NCI-H187 treated with DMSO at 0.1 percent for 48 hours (cell line): ENCODE data around the gene CASTOR1.
"Not testable (repeated sequence)": the region's sequence is repeated elsewhere in the genome, so short reads cannot be mapped to it uniquely, and the experiment has no call there.

ENCODE experiments used
- DNase-seq: peaks from one replicate; lab custom pipeline; 2025; lab: John Stamatoyannopoulos, UW

Gene CASTOR1

DNA sequence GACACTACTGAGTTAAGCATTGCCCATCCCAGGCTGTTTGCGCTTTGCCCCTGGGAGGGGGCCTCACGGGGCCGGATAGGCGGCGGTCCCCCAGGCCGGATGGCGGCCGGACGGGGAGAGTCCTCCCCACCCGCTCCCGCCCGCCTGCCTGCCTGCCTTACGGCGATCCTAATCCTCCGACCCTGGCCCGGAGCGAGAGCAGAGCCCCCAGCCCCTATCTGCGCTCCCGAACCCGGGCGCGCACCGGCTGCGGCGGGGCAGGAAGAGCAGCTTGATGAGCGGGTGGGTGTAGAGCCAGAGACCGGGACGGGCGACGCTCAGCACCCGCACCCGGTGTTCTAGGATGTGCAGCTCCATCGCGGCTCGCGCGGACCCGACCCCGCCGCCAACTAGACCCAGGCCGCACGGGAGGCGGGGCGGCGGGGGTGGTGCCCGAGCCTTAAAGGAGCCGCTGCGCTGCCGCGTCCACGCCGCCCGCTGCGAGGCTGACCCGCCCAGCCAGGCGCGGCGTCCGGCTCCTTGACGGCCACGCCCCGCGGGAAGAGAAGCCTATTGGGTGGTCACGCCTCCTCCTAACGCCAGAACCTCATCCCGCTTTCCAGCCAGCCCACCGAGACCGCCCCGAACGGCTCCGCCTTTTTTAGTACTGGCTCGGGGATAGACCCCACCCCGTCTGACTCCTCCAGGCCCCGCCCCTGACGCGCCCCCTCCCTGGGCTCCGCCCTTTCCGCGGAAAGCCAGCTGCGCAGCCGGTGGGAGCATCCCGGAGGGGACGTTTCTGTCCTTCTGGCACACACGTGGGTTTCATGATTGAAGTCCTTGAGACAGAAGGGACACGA lies at the start of gene CASTOR1:
TSS of gene CASTOR1 (minus strand) at position 365 of the 839 bp plus-strand sequence. CDS start at position 357, 8 bp downstream.
- peak; percentile 67 for DNase-seq

DNA sequence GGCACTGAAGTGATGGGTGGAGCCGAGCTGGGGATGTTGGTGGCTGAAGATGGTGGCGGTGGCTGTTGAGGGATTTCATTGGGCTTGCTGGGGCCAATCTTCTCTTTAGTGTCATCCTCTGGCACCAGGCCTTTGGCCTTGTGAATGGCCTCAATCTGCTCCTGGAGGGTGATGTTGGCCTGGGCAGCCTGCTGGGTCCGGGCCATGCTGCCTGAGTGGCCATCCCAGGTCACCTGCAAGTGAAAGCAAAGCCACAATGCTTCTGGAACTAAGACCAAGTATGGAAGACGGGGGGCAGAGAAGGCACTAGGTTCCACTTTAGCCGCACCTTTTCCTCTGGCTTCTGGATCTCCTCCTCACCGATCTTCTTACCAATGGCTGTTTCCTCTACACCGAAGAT lies 49.5 kb upstream of the CASTOR1 start:
- no peak for DNase-seq

DNA sequence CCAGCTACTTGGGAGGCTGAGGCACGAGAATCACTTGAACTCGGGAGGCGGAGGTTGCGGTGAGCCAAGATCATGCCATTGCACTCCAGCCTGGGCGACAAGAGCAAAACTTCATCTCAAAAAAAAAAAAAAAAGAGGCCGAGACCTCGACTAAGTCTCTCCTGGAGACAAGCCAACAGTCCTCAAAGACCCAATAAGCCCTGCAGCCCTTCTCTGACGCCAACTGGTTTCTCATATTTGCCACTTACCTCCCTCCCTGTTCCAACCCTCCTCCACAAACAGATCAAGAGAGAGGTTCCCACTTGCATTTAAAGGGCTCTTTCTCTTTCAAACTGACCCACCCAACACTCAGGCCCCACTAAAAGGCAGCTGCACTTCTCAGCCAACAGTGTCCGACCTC lies 49.0 kb upstream of the CASTOR1 start:
- DNase-seq = not testable (repeated sequence)

DNA sequence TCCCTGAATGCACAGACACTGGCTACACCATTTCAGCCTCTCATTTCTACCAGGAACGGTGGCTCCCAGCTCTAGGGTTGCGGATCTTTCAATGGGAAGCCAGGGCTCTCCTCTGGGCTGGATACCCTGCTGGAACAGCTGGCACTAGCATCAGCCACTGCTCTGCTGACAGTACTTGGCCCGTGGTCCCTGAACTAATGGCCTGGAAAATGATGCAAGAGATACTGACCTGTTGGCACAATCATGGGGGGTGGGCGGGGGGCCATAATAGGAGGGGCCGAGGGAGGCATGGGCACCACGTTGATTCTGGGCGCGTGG lies 48.1 kb upstream of the CASTOR1 start:
- DNase-seq = no peak

DNA sequence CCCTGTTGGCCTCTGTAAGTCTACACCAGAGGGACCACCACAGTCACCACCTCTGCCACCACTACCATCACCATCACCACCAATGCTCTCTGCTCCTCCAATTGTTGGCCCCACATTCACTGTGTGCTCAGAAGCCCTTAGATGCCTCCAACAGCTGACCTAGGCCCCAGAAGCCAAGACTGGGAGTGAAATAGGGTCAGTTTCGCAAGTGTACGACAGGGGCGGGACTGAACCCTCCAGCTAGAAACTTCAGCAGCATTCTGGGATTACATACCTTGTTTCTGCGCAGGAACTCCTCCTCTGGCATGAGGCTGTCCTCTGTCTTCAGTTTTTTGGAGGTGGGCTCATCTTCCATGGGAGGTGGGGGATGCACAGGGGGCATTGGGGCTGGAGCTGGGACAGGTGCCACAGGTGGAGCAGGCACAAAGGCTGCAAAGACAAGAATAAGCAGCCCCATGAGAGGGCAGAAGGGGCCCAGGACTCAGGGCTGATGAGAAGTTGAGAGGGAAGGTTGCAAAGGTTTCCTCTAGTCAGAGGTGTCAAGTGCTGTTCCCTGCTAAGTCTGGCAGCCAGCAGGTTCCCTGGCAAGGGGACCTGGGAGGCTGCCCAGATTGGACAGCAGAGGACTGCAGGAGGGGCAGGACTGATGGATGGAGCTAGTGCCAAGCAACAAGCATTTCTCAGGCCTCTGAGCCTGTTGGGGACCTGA lies 47.6 kb upstream of the CASTOR1 start:
- no peak for DNase-seq

DNA sequence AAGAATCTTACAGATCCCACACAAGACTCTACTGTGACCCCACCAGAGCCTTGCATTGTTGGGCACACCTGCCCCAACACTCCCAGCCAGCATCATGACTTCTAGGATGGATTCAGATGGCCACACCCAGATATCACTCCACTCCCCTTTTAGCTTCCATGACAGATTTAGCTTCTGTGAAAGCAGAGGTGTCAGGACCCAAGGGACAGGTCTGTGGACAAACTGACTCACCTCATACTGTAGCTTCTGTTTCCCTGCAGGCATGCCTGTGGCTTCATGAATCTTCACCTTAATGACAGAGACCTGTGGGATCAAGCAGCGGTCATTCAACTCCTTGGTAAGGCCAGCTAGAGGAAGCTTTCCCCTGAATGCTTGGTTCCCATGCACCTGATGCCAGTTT lies 45.9 kb upstream of the CASTOR1 start:
- DNase-seq = no peak

DNA sequence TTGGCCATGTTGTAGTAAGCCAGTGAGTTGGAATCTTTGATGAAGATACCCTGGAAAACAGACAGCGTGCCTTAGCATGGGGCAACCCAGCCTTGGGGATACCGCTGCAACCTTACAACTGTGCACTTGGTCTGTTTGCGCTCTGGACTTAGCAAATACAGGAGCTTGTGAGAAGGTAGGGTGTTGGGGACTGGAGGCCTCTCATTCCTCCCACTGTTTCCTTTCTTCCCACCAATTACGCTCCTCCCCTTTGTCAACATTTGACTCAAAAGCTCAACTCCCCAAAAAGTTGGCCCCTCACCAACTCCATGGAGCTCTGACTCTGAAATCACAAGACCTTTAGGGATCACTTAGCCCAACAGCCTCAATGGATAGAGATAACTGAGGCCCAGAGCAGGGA lies 45.3 kb upstream of the CASTOR1 start:
- no peak for DNase-seq

DNA sequence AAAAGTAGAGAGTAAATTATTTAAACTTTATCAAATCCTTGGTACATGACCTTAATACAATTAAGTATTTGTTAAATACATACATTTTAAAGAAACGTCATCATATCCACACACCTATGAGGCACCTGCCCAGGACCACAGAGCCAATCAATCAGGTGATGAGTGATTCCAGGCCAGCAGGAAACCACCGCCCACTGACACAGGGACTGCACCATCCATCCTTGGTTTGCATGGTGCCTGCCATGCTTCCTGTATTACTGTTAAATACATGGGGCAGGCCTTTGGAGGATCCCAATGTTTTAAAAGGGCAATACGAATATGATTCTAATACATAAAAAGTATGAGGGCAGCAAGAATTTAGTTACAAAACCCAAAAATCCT lies 44.4 kb upstream of the CASTOR1 start:
- DNase-seq = no peak

DNA sequence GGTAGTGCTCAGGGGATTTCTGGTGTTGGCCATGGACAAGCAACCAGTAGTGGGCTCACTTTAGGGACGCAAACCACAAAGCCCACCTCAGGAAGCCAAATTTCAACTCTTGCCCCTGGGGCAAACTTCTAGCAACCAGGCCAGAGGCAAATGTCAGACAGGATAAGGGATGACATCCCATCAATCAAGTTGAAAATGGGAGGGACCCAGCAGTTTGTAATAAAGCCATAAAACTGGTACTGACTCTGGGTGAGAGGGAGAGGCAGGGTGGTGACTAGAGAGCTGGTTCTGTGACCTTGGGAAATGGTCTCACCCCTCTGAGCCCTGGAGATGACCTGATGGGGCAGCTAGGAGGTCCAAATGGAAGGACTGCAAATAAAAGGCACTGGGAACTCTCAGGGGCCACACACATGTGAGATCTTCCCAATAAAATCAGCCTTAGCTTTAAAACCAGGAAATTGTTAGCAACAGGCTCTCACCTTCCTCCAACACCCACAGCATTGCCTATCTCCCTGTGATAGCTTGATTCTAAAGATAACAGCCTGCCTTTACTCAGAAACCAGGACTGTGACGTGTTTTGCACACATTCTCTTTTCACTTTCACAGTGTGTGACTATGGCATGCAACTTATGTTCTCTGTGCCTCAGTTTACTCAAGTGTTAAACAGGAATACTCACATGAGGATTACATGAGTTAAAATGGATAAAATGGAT lies 43.8 kb upstream of the CASTOR1 start:
- no peak for DNase-seq

DNA sequence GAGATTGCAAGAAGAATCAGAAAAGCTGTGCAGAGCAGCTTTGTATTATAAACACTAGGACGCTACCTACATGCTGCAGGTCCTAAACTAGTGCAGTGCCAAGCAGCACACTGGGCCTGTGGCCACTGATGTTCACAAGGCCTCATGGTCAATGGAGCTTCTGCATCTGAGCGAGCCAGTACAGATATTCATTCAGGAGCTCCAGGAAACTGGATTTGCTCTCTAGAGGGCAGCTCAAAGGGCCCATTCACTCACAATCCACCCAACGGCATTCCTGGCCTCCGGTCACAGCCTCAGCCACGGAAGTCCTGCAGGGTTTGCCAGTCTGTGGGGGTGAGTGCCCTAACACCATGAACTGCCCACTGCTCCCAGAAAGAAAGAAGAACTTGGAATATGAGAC lies 43.2 kb upstream of the CASTOR1 start:
- no peak for DNase-seq

DNA sequence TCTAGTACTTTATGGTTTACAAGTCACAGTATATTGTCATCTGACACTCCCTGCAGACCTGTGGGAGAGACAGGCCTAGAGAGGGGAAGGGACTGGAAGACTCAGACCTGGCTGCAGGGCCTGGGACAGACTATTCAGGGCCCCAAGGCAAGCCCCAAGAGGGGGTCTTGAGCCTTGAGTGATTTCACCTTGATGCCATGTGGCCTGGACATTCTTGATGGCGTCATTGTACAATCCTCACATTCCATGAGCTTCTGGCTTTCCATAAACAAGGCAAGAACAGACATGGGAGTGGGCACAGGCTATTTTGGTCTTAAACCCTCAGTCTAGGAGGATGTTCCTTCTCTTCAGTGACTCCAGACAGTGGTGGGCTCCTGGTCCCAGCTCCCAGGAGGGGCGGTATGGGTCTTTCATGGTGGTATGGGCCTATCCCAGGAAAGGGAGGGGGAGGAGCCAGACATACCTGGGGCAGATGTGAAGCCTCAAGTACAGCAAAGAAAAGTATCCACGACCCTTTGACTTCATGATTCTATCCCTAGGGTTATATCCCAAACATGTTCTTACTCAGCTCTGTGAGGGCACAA lies 39.3 kb upstream of the CASTOR1 start:
- DNase-seq = no peak

DNA sequence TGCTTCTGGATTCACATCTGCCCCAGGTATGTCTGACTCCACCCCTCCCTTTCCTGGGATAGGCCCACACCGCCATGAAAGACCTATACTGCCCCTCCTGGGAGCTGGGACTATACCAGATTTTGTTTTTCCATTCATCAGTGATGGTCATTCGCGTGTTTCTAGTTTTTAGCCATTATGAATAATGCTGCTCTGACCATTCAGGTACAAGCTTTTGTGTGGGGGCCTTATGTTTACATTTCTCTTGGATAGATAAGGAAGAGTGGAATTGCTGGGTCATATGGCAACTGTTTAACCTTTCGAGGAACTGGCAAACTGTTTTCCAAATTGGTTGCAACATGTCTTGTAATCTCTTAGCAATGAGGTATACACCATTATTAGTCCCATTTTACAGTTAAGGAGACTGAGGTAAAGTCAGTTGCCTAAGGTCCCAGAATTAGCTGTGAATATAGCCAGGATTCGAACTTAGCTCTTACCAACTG lies 38.6 kb upstream of the CASTOR1 start:
- DNase-seq = no peak

DNA sequence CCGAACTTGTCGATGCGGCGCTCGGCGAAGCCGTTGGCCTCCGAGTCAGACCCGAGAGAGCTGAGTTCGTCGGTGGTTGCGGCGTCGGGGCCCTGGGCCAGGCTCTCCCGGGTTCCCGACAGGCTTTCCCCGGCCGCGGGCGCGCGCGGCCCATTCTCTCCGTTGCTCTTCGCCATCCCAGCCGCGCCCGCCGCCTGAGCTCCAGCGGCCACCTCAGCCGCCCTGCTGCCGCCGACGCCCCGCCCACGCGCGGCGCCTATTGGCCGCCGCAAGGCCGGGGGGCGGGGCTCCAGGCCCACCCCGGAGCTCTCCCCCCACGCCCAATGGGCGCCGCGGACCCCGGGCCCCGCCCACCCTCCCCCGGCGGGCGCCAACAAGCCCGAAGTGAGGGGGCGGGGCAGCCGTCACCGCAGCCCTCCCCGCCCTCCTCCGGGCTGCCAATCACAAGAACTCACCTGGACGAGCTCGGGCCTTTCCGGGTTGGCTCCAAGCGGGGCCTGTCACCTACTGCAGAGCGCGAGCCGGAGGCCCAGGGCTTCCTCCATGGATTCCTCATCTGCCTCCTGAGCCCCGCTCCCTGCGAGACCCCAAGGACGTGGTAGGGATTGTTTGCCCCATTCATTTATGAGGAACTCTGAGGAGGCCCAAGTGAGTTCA lies 37.5 kb upstream of the CASTOR1 start, which contains the start of gene TBC1D10A:
TSS of gene TBC1D10A (minus strand) at position 236 of the 657 bp plus-strand sequence. CDS start at position 176, 60 bp downstream.
- DNase-seq = peak; percentile 52

DNA sequence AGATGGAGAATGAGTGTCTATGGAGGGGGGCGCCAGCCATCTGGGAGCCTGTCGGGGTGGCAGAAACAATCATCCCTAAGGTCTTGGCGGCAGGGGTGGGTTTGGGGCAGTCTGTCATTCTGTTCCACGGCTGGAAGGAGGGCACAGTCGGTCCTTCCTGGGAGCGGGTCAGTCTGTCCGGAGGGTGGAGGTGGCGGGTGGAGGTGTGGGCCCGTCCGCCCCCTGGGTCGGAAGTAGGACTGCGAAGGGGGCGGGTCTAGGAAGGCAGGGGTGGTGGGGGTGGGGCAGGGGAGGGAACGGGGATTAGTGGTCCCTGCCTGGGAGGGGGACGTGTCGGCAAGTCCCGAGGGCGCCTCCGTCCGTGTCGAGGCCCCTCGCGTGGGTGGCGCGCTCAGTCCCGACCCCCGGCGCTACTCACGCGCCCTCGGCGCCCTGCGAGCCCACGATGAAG lies 37.0 kb upstream of the CASTOR1 start:
- no peak for DNase-seq

DNA sequence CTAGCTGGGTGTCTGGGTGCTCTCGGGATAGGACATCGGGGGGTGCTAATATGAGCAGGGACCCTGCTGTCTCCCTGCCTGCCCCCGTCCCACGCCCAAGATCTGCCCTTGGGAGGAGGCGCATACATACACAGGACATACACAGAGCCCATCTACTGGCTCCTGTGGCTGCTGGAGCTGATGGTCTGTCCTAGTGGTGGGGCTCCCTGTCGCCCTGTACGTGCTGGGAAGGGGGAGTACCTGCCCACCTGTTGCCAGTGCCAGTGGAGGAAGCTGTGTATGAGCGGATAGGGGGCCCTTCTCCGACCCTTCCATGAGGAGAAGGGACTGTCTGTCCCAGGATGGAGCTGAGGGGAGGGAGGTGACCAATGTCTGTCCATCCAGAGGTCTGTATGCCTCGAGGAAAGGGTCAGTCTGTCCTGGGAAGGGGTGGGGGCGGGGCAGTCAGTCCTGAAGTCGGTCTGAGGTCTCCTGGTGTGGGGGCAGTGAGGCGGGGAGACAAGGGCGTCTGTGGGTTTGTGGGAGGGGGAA lies 36.5 kb upstream of the CASTOR1 start:
- no peak for DNase-seq

DNA sequence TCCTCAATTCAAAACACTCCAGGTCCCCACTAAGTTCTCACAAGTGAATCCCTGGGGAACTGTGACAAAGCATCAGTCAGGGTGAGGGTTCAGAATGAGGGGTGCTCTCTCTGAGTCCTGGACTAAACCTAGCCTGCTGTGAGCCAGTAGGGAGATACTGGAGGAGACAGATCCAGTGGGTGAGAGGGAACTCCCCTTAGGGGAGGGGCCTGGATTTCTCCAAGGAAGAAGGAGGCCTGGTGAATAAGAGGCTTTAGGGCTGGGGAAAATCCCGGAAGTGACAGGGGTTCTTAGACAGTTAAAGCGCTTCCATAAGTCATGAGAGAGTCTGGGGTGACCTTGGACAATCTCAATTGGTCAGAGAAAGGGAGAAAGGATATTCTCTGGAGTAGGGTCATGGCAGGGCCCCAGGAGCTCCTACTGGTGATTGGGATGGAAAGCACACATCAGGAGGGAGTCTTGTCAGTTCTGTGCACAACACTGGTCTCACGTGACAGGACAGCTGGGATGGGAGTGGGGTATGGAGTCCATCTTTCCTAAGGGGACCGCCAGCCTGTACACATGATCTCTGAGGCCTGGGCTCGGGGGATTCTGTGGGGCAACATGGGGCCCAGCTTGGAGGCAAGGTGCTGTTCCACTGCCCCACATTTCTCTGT lies 35.9 kb upstream of the CASTOR1 start:
- no peak for DNase-seq

DNA sequence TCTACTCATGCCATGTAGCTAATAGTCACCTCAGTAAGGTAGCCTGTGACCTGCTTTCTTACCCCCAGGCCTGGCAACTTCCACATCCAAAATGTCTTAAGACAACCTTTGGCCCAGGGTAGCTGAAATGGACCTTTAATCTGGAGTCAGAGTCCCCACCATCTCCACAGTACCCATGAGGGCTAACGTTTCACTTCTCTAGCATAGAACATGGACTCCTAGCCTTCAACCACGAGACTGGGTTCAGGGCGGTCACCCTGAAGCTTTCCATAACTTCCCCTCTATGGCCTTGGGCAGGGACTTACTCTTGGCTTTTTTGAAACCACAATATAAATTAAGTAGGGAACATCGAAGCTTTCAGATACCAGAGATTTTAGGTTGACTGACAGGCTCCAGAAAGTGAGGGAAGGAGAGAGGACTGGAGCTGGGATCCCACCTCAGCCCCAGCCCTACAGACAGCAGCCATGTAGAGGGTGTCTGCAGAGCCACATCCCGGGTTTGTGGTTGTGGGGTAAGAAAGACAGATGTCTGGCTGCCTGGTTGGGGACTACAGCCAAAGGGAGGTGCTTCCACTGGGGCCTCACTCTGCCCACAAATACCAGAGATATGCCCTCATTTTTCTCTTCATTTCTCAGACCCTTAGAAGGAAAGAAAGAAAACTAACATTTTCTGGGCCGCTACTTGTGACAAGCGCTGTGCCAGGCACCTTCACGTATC lies 34.9 kb upstream of the CASTOR1 start:
- no peak for DNase-seq

DNA sequence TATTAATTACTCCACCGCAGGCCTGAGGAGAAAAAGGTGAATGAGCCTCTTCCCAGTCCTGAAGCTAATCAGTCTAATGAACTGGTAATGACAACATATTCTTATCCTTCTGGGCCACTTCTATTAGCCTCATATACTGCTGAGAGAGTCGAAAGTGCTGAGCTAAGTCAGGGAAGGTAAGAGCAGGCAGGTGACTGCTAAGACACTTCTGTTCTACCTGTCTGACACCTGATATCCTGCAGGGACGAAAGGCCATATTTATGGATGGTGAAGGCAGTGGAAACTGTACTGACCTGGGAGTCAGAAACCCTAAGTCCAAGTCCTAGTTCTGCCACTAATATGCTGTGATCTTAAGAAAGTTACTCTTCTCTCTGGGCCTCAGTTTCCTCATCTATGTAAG lies 33.9 kb upstream of the CASTOR1 start:
- DNase-seq = no peak

DNA sequence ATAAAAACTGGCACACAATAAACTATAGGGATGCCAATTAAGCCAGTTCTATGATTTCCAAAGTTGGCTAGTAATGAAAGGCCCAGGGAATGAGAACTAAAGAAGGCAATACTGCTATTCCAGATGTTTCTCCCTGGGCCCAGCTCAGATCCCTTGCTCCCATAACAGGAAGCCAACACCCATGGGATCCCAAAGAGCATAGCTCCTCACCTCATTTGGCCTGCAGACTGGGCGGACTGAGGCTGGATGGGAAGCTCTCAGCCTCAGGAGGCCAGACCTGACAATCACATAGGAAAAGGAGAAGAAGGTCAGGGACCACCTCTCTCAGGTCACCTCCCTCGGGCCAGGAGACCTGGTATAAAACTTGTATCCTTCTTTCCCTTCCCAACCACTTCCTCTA lies 32.2 kb upstream of the CASTOR1 start:
- DNase-seq = no peak

DNA sequence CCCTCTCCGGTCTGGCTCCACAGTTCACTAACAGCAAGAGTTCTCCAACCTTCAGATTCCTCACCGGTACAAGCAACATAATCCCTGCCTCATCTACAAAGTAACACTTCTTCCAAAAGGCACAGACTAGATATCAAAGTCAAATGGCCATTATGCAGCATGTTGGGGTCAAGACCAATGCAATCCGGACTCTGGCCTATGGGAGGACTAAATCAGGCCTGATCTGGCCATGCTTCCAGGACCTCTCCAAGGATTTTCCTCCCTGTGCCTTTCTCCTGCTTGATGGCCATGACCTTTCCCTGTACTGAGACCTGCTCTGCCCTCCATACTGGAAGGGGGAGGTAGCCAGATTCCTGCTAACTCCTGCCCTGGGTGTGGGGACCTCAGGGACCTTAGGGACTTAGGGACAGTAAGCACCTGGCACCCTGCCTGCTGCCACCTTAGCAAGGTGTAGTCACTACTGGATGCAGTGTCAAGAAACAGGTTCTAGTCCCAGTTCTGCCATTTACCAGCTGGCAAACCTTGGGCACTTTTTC lies 30.8 kb upstream of the CASTOR1 start:
- DNase-seq = no peak
